Gastroesophageal sphincter (tissue), 3 donors: Measurements from ENCODE around the gene PLK3.
A peak's percentile ranks its signal among the peaks of the same experiment; 100 is the strongest.

Experiments
- CTCF ChIP-seq, 4 experiments: fragments of 200-600 bp in 2 of 4; fragments of 450-650 bp in 2 of 4; sonication (generic) in 1 of 4; IDR thresholded peaks; one replicate each; pipeline ENCODE4 v1.5.1; 2017 to 2019; ENCODE audit warnings: antibody characterized with exemption in 4 of 4, mild to moderate bottlenecking in 2 of 4, moderate library complexity in 2 of 4
- POLR2A ChIP-seq, 2 donors: fragments of 450-650 bp; IDR thresholded peaks; one replicate each; pipeline ENCODE4 v1.6.1; 2017; ENCODE audit warnings: antibody characterized with exemption in 2 of 2, mild to moderate bottlenecking in 2 of 2, moderate library complexity in 1 of 2
- POLR2AphosphoS5 ChIP-seq: sonication (generic); formaldehyde crosslinking; IDR thresholded peaks from one replicate; pipeline ENCODE4 v1.6.1; 2017; ENCODE audit warnings: antibody characterized with exemption

- TF ChIP-seq CTCF (IDR thresholded peaks at IDR 0.05): peak in 1 of 4 experiments; percentile 14
- peak; percentile 44 for TF ChIP-seq POLR2AphosphoS5
- TF ChIP-seq POLR2A (IDR thresholded peaks at IDR 0.05): no peak
Observed at GRCh38 chr1:44808938-44809917, 9.1 kb downstream of the PLK3 start.
